AG04449 (cell line): ENCODE data around the gene UBE2F.
A peak's percentile ranks its signal among the peaks of the same experiment; 100 is the strongest.

Experiments used
- CTCF ChIA-PET: fragments of 350-600 bp; formaldehyde crosslinking; extraction: SDS; loops from one replicate; lab custom pipeline; 2021; ENCODE audit warnings: antibody characterized with exemption; lab: Yijun Ruan, JAX
- POLR2A ChIA-PET: fragments of 400-600, 350-600 bp; formaldehyde crosslinking; extraction: SDS; loops from one replicate; lab custom pipeline; 2020; ENCODE audit warnings: antibody characterized with exemption, inconsistent platforms; lab: Yijun Ruan, JAX
- DNase-seq: peaks from one replicate; pipeline ENCODE4 v3.0.0-alpha.2; 2010; ENCODE audit warnings: low read depth, low spot score
- H3K4me3 ChIP-seq: 2 replicates; pipeline ENCODE4 v1.5.1; 2011; ENCODE audit warnings: low read depth, mild to moderate bottlenecking, control low read depth, low read length
- CTCF ChIP-seq: IDR thresholded peaks from one replicate; pipeline ENCODE4 v1.5.1; 2011; ENCODE audit warnings: mild to moderate bottlenecking, moderate library complexity, low read length, control low read depth, inconsistent platforms; ENCODE audit not compliant: insufficient read depth; ENCODE audit errors: missing control alignments

Gene UBE2F

GRCh38 chr2:237995036-237995435 is 28.2 kb downstream of the UBE2F start:
- no peak overlapping the region for H3K4me3 ChIP-seq
- DNase-seq, result no peak
- CTCF ChIA-PET, result interaction anchor here (1.7 kb wide), 1 partner anchor 137 kb away, joined by 8 read pairs; no protein-coding TSS in a partner anchor
- TF ChIP-seq CTCF, result no peak
- POLR2A ChIA-PET, result no interaction called here

GRCh38 chr2:237996021-237996593 is 29.3 kb downstream of the UBE2F start:
- POLR2A ChIA-PET, result no interaction called here
- no peak overlapping the region for H3K4me3 ChIP-seq
- peak; percentile 33 for DNase-seq
- CTCF ChIA-PET, result interaction anchor here (1.7 kb wide), 1 partner anchor 138 kb away, joined by 8 read pairs; no protein-coding TSS in a partner anchor
- no peak for TF ChIP-seq CTCF

DNA sequence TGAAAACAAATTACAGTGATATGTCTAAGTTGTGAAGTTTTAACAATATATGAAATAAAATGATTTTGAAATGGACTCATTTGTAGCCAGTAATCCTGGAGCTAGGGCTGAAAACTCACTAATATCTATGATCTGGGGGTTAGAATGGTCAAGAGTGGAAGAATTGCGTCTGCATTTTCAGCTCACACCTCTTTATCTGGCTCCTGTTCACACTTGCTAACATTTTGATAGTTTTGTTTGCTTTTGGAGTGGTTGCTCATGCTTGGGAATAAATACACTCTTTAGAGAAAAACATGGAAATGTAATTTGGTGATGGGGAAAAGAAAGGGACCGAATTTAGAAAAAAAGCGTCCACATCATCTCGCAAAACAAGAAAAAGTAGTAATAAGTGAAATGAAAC is 30.7 kb downstream of the UBE2F start:
- CTCF ChIA-PET, result interaction anchor here (0.7 to 1.8 kb wide), 3 partner anchors 58 to 266 kb away, joined by 3 to 5 read pairs (median 3); no protein-coding TSS in a partner anchor
- POLR2A ChIA-PET, result no interaction called here
- no peak overlapping the region for H3K4me3 ChIP-seq
- TF ChIP-seq CTCF, result no peak
- no peak for DNase-seq

DNA sequence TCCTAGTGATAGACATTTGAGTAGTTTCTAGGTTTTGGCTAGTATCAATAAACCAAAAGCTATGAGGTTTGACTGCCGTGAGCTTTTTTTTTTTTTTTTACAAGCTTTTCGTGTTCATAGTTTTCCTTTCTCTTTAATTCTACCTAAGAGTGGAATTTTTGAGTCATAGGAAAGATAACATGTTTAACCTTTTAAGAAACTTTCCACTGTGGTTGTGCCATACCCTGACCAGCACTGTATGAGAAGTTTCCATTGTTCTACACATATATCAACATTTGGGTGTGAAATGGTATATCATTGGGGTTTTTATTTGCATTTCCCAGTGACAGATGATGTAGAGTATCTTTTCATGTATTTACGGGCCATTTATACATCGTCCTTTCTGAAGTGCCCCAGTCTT is 31.7 kb downstream of the UBE2F start:
- CTCF ChIA-PET, result interaction anchor here (0.7 to 1.8 kb wide), 2 partner anchors 75 to 174 kb away, joined by 3 to 5 read pairs; no protein-coding TSS in a partner anchor
- H3K4me3 ChIP-seq, result no peak overlapping the region
- no peak for TF ChIP-seq CTCF
- POLR2A ChIA-PET, result no interaction called here
- DNase-seq, result no peak

DNA sequence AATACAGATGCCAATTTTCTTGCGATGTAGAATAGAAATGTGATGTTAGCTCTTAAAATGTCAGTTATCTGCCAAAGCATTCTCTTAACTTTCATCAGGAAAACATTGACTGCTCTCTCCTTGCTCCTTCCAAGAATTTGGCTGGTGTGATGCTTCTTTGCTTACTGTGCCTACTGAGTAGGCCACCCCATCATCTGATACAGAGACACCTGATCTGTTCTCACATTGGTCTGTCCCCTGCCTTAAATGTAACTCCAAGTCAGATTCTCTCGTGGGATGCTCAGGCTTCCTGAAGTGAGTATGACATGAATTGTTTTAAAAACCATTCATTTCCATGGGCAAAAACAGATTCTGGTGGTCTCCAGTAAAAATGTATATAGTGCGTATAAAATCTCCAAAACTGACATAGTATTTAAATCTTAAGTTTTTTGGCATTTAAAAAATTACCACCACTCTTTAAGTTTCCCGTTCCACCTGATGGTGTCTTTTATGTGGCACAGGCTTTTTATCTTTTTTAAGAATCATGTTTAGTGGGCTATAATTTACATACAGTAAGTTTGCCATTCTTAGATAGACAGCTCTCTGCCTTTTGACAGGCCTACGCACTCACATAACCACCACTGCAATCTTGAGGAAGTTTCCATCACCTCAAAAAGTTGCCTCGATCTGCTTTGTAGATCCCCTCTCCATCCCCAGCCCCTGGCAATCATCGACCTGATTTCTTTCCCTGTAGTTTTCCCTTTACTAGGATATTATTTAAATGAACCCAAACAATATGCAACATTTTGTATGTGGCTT is 36.6 kb downstream of the UBE2F start:
- no peak for DNase-seq
- H3K4me3 ChIP-seq, result no peak overlapping the region
- CTCF ChIA-PET, result no interaction called here
- POLR2A ChIA-PET, result no interaction called here
- TF ChIP-seq CTCF, result no peak

DNA sequence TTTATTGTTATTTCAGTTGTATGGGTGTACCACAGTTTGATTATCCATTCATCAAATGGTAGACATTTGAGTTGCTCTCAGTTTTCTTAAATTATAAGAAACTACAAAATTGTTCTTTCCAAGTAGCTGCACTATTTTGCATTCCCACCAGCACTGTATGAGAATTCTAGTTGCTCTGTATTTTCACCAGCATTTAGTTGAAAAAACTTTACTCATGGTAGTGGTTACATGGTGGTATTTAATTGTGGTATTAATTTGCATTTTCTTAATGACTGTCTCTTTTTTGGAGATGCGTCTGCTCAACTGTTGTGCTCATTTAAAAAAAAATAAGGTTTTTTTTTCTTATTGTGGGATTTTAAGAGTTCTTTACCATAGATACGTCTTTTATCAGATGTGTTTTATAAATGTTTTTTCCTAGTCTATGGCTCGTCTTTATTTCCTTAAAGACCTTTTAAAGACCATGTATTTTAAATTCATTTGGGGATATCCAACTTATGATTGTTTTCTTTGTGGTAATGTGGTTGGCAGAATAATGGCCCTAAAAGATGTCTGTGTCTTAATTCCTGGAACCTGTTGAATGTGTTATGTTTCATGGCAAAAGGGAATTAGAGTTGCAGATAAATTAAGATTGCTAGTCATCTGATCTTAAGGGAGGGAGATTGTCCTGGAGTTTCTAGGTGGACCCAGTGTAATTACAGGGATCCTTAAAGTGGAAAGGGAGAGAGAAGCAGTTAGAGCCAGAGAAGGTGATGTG is 37.4 kb downstream of the UBE2F start:
- CTCF ChIA-PET, result no interaction called here
- no peak for DNase-seq
- no peak for TF ChIP-seq CTCF
- no peak overlapping the region for H3K4me3 ChIP-seq
- POLR2A ChIA-PET, result no interaction called here
